Hematopoietic multipotent progenitor cell (in vitro differentiated cells): ENCODE data around the gene PSMD3. TPM values are rescaled to one million over a fixed set of nuclear protein-coding genes. Genes with fewer than 3 reads are reported as not detected.
"Not testable (repeated sequence)": the region's sequence is repeated elsewhere in the genome, so short reads cannot be mapped to it uniquely, and the experiment has no call there.

ENCODE experiments used
- DNase-seq, 3 donors: peaks; one replicate each; pipeline ENCODE4 v3.0.0-alpha.2; 2011 to 2015; ENCODE audit warnings: low read depth in 2 of 3, low spot score in 2 of 3
- total RNA-seq: library from RNA; depleted of rRNA; stranded (reverse); fragments of >200 nt; gene quantifications from one replicate; pipeline ENCODE4 v1.2.3, GENCODE V29; 2012

Gene PSMD3
- total RNA-seq, 1 donor = 120 TPM

GRCh38 chr17:39995438-39995837, 14.8 kb downstream of the PSMD3 start:
- DNase-seq = no peak

- DNase-seq = no peak
Measured at GRCh38 chr17:39996162-39996561, 15.6 kb downstream of the PSMD3 start.

GRCh38 chr17:39996800-39997199, 16.2 kb downstream of the PSMD3 start:
- DNase-seq = no peak

- no peak for DNase-seq
Measured at GRCh38 chr17:39997543-39997942, 16.9 kb downstream of the PSMD3 start.

GRCh38 chr17:39999067-39999466, 18.5 kb downstream of the PSMD3 start:
- no peak for DNase-seq

GRCh38 chr17:40000161-40000560, 19.6 kb downstream of the PSMD3 start:
- DNase-seq = no peak

GRCh38 chr17:40001335-40001734, 20.7 kb downstream of the PSMD3 start:
- DNase-seq = not testable (repeated sequence)

GRCh38 chr17:40004072-40004471, 23.5 kb downstream of the PSMD3 start:
- no peak for DNase-seq

GRCh38 chr17:40004712-40005111, 24.1 kb downstream of the PSMD3 start:
- DNase-seq = no peak

GRCh38 chr17:40005520-40005919, 24.9 kb downstream of the PSMD3 start:
- no peak for DNase-seq

- DNase-seq = not testable (repeated sequence)
Measured at GRCh38 chr17:40010946-40011500, 30.4 kb downstream of the PSMD3 start.

- not testable (repeated sequence) for DNase-seq
Measured at GRCh38 chr17:40012017-40012647, 31.5 kb downstream of the PSMD3 start.

GRCh38 chr17:40014375-40014980, 33.9 kb downstream of the PSMD3 start:
- DNase-seq = no peak

GRCh38 chr17:40015005-40015997, 34.7 kb downstream of the PSMD3 start, which contains the start of gene CSF3:
Gene CSF3 (plus strand): TSS chr17:40015440. CDS start chr17:40015475, 35 bp downstream.
- peak in 1 of 3 donors; percentile 18 for DNase-seq

GRCh38 chr17:40015998-40016985, 35.7 kb downstream of the PSMD3 start:
- no peak for DNase-seq

- no peak for DNase-seq
Measured at GRCh38 chr17:40017422-40018080, 36.9 kb downstream of the PSMD3 start.

GRCh38 chr17:40018211-40019121, 37.9 kb downstream of the PSMD3 start:
- DNase-seq = no peak
